ENCODE measurements around the gene SNX3.

DNA sequence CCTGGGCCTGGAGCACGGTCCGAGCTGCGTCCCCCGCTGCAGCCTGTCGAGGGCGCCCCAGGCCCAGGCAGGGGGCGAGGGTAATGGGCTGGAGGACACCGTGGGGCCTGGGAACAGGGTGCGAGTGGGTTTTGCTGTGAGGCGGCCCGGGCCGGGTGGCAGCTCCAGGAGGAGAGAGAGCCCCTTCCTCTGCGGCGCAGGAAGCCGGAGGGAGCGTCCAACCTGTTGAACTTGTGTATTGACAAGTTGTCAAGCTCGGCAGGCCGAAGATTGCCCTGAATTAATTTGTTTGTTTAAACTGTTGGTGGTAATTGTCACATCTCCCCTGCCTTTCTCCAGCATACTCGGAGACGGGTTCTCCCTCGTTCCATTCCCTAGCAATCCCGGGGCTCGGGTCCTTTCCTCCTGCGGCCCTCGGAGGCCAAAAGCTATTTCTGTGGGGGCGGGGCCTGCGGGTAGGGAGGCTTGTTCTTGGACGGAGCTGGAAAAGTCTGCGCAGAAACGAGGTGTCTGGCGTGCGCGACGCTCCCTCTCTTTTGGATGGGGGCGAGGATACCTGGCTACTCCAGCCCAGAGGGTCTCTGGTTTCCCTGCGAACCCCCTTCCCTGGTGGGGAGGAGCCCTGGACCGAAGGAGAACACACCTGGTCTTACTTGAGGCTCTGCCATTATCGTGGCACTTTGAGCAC lies 85.1 kb downstream of the SNX3 start:
- TF ChIP-seq CTCF (IDR thresholded peaks at IDR 0.05) (no peak), POLR2A (IDR thresholded peaks at IDR 0.05) (no peak), EP300 (IDR thresholded peaks at IDR 0.05) (no peak)
